Naive thymus-derived CD4-positive, alpha-beta T cell (primary cell): ENCODE data around the gene TRIP13. TPM values are rescaled to one million over a fixed set of nuclear protein-coding genes. Genes with fewer than 3 reads are reported as not detected.

Source experiments
- ATAC-seq: fragments of 150-1000 bp; cut with Tn5 transposase; 2 replicates; pipeline ENCODE4 v1.10.0; 2021; ENCODE audit warnings: mild to moderate bottlenecking, moderate library complexity
- CTCF ChIA-PET: fragments of 350-600 bp; sonication (Branson Sonifier 250); formaldehyde crosslinking; loops from one replicate; lab custom pipeline; 2021; ENCODE audit warnings: antibody characterized with exemption; lab: Charles Lee
- POLR2A ChIA-PET: fragments of 350-600 bp; sonication (Branson Sonifier 250); formaldehyde crosslinking; loops from one replicate; lab custom pipeline; 2021; ENCODE audit warnings: antibody characterized with exemption, inconsistent platforms; lab: Charles Lee
- DNase-seq, 9 donors: peaks; one replicate each; pipeline versions ENCODE4 v3.0.0 to v3.0.0-alpha.2; 2020 to 2022; ENCODE audit warnings: mixed read lengths in 1 of 9
- H3K27ac ChIP-seq: one replicate; pipeline ENCODE4 v1.7.0; 2013; ENCODE audit warnings: mild to moderate bottlenecking, low read depth, low read length, moderate library complexity
- H3K27me3 ChIP-seq, 2 donors: one replicate each; pipeline ENCODE4 v1.7.0; 2013; ENCODE audit warnings: low read length in 2 of 2, mild to moderate bottlenecking in 2 of 2, moderate library complexity in 2 of 2; ENCODE audit not compliant: control insufficient read depth in 2 of 2, insufficient read depth in 2 of 2
- H3K36me3 ChIP-seq, 3 experiments: 1 replicate in 2 of 3; 2 replicates in 1 of 3; pipeline ENCODE4 v1.7.0; 2013; ENCODE audit warnings: low read length in 3 of 3, mild to moderate bottlenecking in 3 of 3, moderate library complexity in 1 of 3; ENCODE audit not compliant: insufficient read depth in 3 of 3, control insufficient read depth in 2 of 3
- H3K4me1 ChIP-seq, 2 donors: one replicate each; pipeline ENCODE4 v1.7.0; 2013; ENCODE audit warnings: low read length in 2 of 2, mild to moderate bottlenecking in 2 of 2, moderate library complexity in 1 of 2; ENCODE audit not compliant: control insufficient read depth in 2 of 2, insufficient read depth in 2 of 2
- H3K4me3 ChIP-seq: 2 replicates; pipeline ENCODE4 v1.7.0; 2013; ENCODE audit warnings: mild to moderate bottlenecking, low read length
- H3K9me3 ChIP-seq, 3 experiments: 1 replicate in 2 of 3; 2 replicates in 1 of 3; pipeline ENCODE4 v1.7.0; 2013; ENCODE audit warnings: low read length in 3 of 3; ENCODE audit not compliant: control insufficient read depth in 2 of 3
- H3K27ac Mint-ChIP-seq, 9 donors: one replicate each; pipeline ENCODE4 v1.8.0; 2020 to 2022; ENCODE audit warnings: mixed read lengths in 9 of 9, mild to moderate bottlenecking in 8 of 9, moderate library complexity in 5 of 9, inconsistent platforms in 2 of 9
- H3K27me3 Mint-ChIP-seq, 5 donors: one replicate each; pipeline ENCODE4 v1.8.0; 2021 to 2022; ENCODE audit warnings: mixed read lengths in 5 of 5, mild to moderate bottlenecking in 1 of 5
- H3K36me3 Mint-ChIP-seq, 5 donors: one replicate each; pipeline ENCODE4 v1.8.0; 2020 to 2022; ENCODE audit warnings: mixed read lengths in 5 of 5, mild to moderate bottlenecking in 3 of 5, inconsistent platforms in 1 of 5
- H3K4me1 Mint-ChIP-seq, 7 donors: one replicate each; pipeline ENCODE4 v1.8.0; 2020 to 2022; ENCODE audit warnings: mixed read lengths in 7 of 7, mild to moderate bottlenecking in 3 of 7, inconsistent platforms in 1 of 7
- H3K4me3 Mint-ChIP-seq, 10 donors: one replicate each; pipeline ENCODE4 v1.8.0; 2020 to 2022; ENCODE audit warnings: mild to moderate bottlenecking in 10 of 10, mixed read lengths in 10 of 10, moderate library complexity in 6 of 10, inconsistent platforms in 2 of 10
- H3K9me3 Mint-ChIP-seq, 11 donors: one replicate each; pipeline ENCODE4 v1.8.0; 2020 to 2022; ENCODE audit warnings: mixed read lengths in 11 of 11, mild to moderate bottlenecking in 4 of 11, inconsistent platforms in 1 of 11, moderate library complexity in 1 of 11
- intact Hi-C, 2 donors: fragments of 100-400 bp; cut with micrococcal nuclease; formaldehyde crosslinking; loops; one replicate each; pipeline ENCODE4 v1.15.1; 2023
- polyA plus RNA-seq, 2 donors: library from polyadenylated mRNA; unstranded; fragments of 300-500 nt; fragmentation: Illumina TruSeq; gene quantifications; one replicate each; pipeline ENCODE4 v1.2.3, GENCODE V29; 2021
- total RNA-seq, 6 experiments: library from RNA in 5 of 6; stranded (reverse) in 5 of 6; gene quantifications; 1 replicate in 5 of 6; 2 replicates in 1 of 6; pipeline ENCODE4 v1.2.3 and lab custom pipeline; 2021 to 2026

TRIP13 gene
- total and polyA plus RNA-seq, 7 experiments from 2014 or later = 0.39 to 23.5 (median 0.57) TPM; not detected in 1

- peaks cover 0 to 9% (median 0%) of the 10 kb centered on the region in 5 donors for H3K27me3 Mint-ChIP-seq
- DNase-seq (no peak), ATAC-seq (no peak)
- H3K9me3 Mint-ChIP-seq = no peaks in the 10 kb centered on the region
- Histone ChIP-seq H3K9me3 (no peaks in the 10 kb centered on the region), H3K4me1 (no peaks in the 10 kb centered on the region), H3K36me3 (no peaks in the 10 kb centered on the region), H3K27ac (no peak overlapping the region), H3K4me3 (no peak overlapping the region), H3K27me3 (no peaks in the 10 kb centered on the region)
- POLR2A ChIA-PET = no interaction called here
- intact Hi-C loops = no loop called here
- H3K4me3 Mint-ChIP-seq = no peak overlapping the region
- CTCF ChIA-PET = interaction anchor here (0.7 to 1.3 kb wide), 3 partner anchors 14 to 736 kb away, joined by 3 to 4 read pairs (median 3); no protein-coding TSS in a partner anchor
- H3K27ac Mint-ChIP-seq = no peak overlapping the region
- H3K4me1 Mint-ChIP-seq = peaks cover 0 to 6% (median 0%) of the 10 kb centered on the region in 7 donors
- peaks cover 0 to 5% (median 0%) of the 10 kb centered on the region in 5 donors for H3K36me3 Mint-ChIP-seq
Observed at GRCh38 chr5:919356-920000, 26.8 kb downstream of the TRIP13 start.

GRCh38 chr5:920321-920720 is 27.6 kb downstream of the TRIP13 start:
- intact Hi-C loops = loop anchor here in 1 of 2 donors (10.0 kb wide), 1 partner anchor 724 kb away; no protein-coding TSS in a partner anchor

GRCh38 chr5:921456-922435 is 29.1 kb downstream of the TRIP13 start:
- DNase-seq (no peak), ATAC-seq (no peak)
- H3K27ac ChIP-seq = no peak overlapping the region
- Mint-ChIP-seq H3K36me3 (peaks cover 0 to 2% (median 0%) of the 10 kb centered on the region in 5 donors), H3K27me3 (peaks cover 13 to 31% (median 21%) of the 10 kb centered on the region in 5 donors), H3K4me1 (peaks cover 5 to 11% (median 7%) of the 10 kb centered on the region in 7 donors), H3K27ac (no peak overlapping the region), H3K4me3 (no peak overlapping the region), H3K9me3 (no peaks in the 10 kb centered on the region)
- H3K9me3 ChIP-seq = no peaks in the 10 kb centered on the region
- ChIA-PET POLR2A (no interaction called here), CTCF (interaction anchor here (0.6 to 0.9 kb wide), 2 partner anchors 219 to 723 kb away, joined by 3 read pairs; no protein-coding TSS in a partner anchor)
- H3K27me3 ChIP-seq = no peaks in the 10 kb centered on the region
- H3K36me3 ChIP-seq = no peaks in the 10 kb centered on the region
- H3K4me1 ChIP-seq = no peaks in the 10 kb centered on the region
- intact Hi-C loops = loop anchor here (2.0 to 10.0 kb wide), 2 partner anchors 723 kb away; no protein-coding TSS in a partner anchor
- H3K4me3 ChIP-seq = no peak overlapping the region

More at GRCh38 chr5:920321-920720, 27.6 kb downstream of the TRIP13 start:
- H3K4me1 ChIP-seq = no peaks in the 10 kb centered on the region
- Mint-ChIP-seq H3K9me3 (no peaks in the 10 kb centered on the region), H3K4me1 (peaks cover 0 to 6% (median 0%) of the 10 kb centered on the region in 7 donors), H3K36me3 (peaks cover 0 to 2% (median 0%) of the 10 kb centered on the region in 5 donors), H3K27ac (no peak overlapping the region), H3K27me3 (peaks cover 0 to 17% (median 7%) of the 10 kb centered on the region in 5 donors), H3K4me3 (no peak overlapping the region)
- H3K36me3 ChIP-seq = no peaks in the 10 kb centered on the region
- CTCF ChIA-PET = interaction anchor here (1.0 to 1.3 kb wide), 2 partner anchors 13 to 221 kb away, joined by 3 to 4 read pairs; no protein-coding TSS in a partner anchor
- H3K27ac ChIP-seq = no peak overlapping the region
- no peaks in the 10 kb centered on the region for H3K9me3 ChIP-seq
- no peaks in the 10 kb centered on the region for H3K27me3 ChIP-seq
- DNase-seq (no peak), ATAC-seq (no peak)
- no peak overlapping the region for H3K4me3 ChIP-seq
- POLR2A ChIA-PET = no interaction called here

GRCh38 chr5:922436-923280 is 30.0 kb downstream of the TRIP13 start:
- Histone ChIP-seq H3K27me3 (no peaks in the 10 kb centered on the region), H3K4me1 (no peaks in the 10 kb centered on the region), H3K36me3 (no peaks in the 10 kb centered on the region), H3K27ac (no peak overlapping the region), H3K4me3 (no peak overlapping the region), H3K9me3 (no peaks in the 10 kb centered on the region)
- H3K4me3 Mint-ChIP-seq = no peak overlapping the region
- H3K4me1 Mint-ChIP-seq = peaks cover 6 to 11% (median 9%) of the 10 kb centered on the region in 7 donors
- ATAC-seq (no peak), DNase-seq (no peak)
- H3K36me3 Mint-ChIP-seq = peaks cover 0 to 2% (median 0%) of the 10 kb centered on the region in 5 donors
- no peak overlapping the region for H3K27ac Mint-ChIP-seq
- intact Hi-C loops = loop anchor here (1.0 to 10.0 kb wide), 5 partner anchors 89 to 722 kb away; no protein-coding TSS in a partner anchor
- H3K27me3 Mint-ChIP-seq = peaks cover 17 to 36% (median 26%) of the 10 kb centered on the region in 5 donors
- H3K9me3 Mint-ChIP-seq = no peaks in the 10 kb centered on the region
- POLR2A ChIA-PET = interaction anchor here (1.2 kb wide), 1 partner anchor 217 kb away, joined by 5 read pairs; no protein-coding TSS in a partner anchor
- CTCF ChIA-PET = interaction anchor here (1.0 to 1.8 kb wide), 5 partner anchors 29 to 221 kb away, joined by 4 to 23 read pairs (median 5); no protein-coding TSS in a partner anchor

- H3K27me3 Mint-ChIP-seq = peaks cover 21 to 43% (median 33%) of the 10 kb centered on the region in 5 donors
- H3K36me3 Mint-ChIP-seq = peaks cover 0 to 2% (median 0%) of the 10 kb centered on the region in 5 donors
- intact Hi-C loops = loop anchor here (1.0 to 10.0 kb wide), 5 partner anchors 88 to 721 kb away; no protein-coding TSS in a partner anchor
- H3K4me1 ChIP-seq = no peaks in the 10 kb centered on the region
- H3K9me3 Mint-ChIP-seq = no peaks in the 10 kb centered on the region
- H3K36me3 ChIP-seq = no peaks in the 10 kb centered on the region
- H3K9me3 ChIP-seq = no peaks in the 10 kb centered on the region
- H3K27ac ChIP-seq = no peak overlapping the region
- H3K27ac Mint-ChIP-seq = no peak overlapping the region
- peaks cover 6 to 15% (median 11%) of the 10 kb centered on the region in 7 donors for H3K4me1 Mint-ChIP-seq
- ChIA-PET CTCF (interaction anchor here (0.7 to 1.8 kb wide), 10 partner anchors 11 to 226 kb away, joined by 3 to 23 read pairs (median 4); no protein-coding TSS in a partner anchor), POLR2A (interaction anchor here (1.2 kb wide), 1 partner anchor 216 kb away, joined by 5 read pairs; no protein-coding TSS in a partner anchor)
- ATAC-seq (peak; percentile 87), DNase-seq (peak; percentile 41 to 79 (median 64))
- H3K4me3 Mint-ChIP-seq = no peak overlapping the region
- H3K27me3 ChIP-seq = no peaks in the 10 kb centered on the region
- no peak overlapping the region for H3K4me3 ChIP-seq
Observed at GRCh38 chr5:923281-923873, 30.7 kb downstream of the TRIP13 start.
